Renal cortex interstitium (tissue), 11 donors: Measurements from ENCODE around the gene FAM131C. TPM values are rescaled to one million over a fixed set of nuclear protein-coding genes. Genes with fewer than 3 reads are reported as not detected.
"Not testable (repeated sequence)": the region's sequence is repeated elsewhere in the genome, so short reads cannot be mapped to it uniquely, and the experiment has no call there.

Experiments used
- DNase-seq, 11 donors: peaks; one replicate each; pipeline ENCODE4 v3.0.0-alpha.2; 2013; ENCODE audit warnings: low read depth in 9 of 11, low spot score in 4 of 11; ENCODE audit errors: extremely low read depth in 1 of 11
- polyA plus RNA-seq, 3 donors: library from polyadenylated mRNA; unstranded; fragments of 120-200 nt; gene quantifications; one replicate each; pipeline ENCODE4 v1.2.1, GENCODE V29; 2013; ENCODE audit not compliant: insufficient read length in 3 of 3

The FAM131C gene
- polyA plus RNA-seq, 3 donors, result 1.9 to 2.7 (median 1.9) TPM

DNA sequence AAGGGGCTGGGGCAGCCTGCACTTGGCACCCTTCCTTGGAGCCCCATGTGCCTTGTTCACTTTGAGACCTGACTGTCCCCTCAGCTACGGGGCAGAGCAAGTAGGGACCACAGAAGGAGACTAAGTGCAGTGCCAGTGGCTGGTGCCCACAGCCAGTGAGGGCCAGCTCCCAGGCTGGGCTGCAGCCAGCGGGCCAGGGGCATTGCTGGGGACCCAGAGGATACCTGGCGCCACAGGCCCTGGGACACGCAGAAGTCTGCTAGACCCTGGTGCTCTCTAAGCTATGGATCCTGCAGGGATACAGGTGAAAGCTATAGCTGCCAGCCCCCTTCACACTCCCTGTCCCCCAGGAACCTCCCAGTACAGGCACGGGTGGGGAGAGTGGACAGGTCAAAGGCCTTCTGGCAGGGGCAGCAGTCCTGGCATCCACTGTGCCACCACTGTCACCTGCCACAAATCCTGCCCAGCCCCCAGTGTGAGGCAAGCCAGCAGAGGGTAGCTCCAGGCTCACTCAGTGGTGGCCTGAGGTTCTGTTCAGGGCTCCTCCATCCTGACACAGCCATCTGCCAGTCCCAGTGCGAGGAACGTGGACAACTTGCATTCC, 50.3 kb downstream of the FAM131C start:
- DNase-seq, result no peak

DNA sequence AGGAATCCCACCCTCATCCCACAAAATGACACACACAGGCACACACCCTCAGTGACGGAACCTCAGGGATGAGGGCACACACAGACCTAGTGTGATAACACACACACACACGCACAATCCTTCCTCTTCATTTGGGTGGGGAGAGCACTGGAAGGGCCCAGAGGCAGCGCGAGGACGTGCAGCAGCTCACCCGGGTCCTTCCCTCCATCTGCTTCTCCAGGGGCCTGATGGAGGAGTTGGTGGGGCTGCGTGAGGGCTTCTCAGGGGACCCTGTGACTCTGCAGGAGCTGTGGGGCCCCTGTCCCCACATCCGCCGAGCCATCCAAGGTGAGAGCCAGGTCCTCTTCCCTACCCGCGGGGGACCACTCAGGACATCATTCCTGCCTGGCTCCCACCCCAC, 51.1 kb downstream of the FAM131C start:
- no peak for DNase-seq

DNA sequence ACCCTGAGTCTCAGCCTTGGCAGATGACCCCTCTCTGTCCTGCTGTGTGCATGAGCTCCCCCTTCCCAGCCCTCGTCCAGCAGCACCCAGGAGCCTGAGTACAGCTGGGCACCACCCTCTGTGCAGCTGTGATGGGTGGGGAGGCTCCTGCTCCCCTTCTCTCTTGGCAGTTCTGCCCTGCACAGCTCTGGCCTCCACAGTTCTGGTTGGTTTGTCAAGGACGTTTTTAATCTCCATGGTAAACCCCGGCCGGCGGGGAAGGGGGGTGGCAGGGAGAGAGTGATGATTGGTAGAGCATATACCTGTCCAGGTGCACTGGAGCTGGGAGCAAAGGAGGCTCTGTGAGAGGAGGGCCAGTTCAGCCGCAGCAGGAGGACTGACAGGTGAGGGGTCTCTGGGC, 51.8 kb downstream of the FAM131C start, which contains the start of gene CLCNKA:
TSS of gene CLCNKA (plus strand) at position 356 of the 400 bp plus-strand sequence. CDS start 584 bp downstream, outside the sequence.
- peak in 1 of 11 donors; percentile 53 for DNase-seq

DNA sequence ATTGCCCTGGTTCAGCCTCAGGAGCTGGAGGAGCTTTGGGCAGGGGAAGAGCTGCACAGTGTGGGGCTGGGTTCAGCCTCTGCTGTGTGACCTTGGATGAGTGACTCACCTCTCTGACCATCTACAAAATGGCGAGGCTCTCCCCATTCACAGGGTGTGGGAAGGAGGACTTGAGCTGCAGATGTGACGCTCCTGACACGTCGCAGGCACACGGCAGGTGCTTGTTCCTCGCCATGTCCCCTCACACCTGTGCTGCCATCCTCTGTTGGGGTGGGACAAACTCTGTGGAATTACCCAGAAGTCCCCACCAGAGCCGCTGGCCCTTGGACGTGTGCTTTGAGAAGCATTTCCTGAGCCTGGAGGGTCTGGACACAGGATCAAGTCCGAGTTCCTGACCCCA, 52.6 kb downstream of the FAM131C start:
- not testable (repeated sequence) for DNase-seq

DNA sequence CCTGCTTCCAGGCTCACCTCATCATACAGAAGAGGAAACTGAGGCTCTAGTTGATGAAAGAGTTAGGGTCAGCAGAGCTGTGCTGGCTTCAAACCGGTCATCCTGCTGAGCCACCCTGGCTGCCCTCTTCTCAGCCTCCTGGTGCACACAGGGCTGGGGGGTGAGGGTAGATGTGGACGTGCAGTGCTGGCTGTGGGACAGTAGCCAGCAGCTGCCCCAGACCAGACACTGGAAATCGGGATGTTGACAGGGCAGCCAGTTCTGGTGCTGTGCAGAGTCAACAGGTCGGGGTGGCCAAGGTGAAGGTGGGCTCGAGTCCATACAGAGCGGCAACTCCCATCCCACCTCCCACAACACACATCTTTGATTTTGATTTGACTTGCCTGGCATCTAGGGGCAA, 53.1 kb downstream of the FAM131C start:
- DNase-seq, result no peak

DNA sequence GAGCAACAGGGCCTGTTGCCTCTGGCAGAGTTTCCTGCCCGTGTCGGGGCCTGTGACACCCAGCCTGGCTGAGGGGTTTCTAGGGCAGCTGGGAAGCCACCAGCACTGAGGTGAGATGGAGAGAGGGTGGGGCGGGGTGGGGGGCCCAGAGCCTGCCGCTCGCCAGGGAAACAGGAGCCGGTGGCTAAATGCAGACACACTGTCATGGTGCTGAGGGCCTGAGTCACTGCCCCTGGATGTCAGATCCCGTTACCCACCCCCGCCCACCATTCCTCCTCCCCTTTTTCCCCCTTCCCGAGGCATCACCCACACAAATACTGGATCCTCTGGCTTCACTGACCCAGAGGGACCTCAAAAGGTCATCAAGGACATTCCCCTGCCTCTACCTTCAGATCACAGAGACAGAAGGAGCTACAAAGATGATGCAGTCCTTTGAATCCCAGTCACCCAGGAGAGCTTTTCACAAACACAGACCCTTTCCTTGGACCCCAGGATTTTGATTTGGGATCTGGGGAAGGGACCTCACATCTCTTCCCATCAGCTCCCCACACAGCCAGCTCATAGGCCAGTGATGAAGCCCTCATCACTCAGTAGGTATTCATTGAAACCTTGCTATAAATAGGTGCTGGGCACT, 53.7 kb downstream of the FAM131C start:
- DNase-seq, result no peak

DNA sequence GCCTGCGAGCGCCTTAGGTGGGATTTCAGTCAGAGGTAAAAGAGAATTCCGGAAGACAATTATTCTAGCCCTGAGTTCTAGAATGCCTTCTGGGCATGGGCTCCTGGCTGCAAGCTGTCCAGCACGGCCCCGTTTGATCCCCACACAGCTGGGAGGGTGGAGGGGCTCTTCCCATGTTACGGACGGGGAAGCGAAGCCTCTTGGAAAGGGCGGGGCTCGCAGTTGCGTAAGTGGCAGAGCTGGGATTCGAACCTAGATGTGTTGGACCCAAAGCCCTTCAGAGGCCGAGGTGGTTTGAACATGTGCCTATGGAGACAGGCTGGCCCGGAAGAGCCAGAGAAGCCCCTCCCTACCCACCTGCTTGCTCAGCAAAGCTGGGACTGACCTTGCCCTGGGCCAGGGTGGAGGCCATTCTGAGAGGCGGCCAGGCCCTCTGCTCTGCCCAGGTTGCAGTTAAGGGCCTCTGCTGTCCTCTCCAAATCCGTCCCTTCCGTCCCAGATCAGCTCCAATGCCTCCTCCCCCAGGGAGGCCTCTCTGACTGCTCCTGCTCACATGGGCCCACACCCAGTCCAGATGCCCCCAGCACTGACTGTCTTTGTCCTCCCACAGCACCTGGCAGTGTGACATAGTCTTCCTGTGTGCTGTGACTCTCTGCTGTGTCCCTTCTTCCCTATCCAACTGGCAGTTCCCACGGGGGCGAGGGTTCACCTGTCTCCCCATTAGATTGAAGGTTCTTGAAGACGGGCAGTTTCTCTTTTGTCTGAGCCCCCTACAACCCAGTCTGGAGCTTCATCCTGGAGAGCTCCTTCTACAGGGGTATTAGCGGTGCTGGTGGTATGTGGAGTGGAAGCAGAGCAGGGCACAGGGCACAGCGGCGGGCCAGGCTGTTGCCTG, 54.5 kb downstream of the FAM131C start:
- DNase-seq, result no peak

DNA sequence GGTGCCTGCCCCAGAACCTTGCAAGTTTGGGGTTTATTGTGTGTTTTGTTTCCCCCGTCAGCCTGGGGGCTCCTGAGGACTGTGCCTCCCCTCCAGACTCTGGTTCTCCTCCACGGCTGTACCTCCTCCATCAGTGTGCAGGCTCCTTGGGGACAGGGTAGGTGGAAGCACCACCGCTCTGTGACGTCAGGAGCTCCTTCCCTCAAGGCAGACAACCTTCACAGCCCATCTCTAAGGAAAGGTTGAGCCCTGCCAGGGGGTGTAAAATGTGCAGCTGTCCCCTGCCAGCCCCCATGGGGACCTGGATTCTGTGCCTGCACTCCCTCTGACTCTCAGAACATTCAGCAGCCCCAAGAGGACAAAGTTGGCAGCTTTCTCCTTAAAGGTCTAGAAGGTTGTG, 55.1 kb downstream of the FAM131C start:
- DNase-seq, result no peak

DNA sequence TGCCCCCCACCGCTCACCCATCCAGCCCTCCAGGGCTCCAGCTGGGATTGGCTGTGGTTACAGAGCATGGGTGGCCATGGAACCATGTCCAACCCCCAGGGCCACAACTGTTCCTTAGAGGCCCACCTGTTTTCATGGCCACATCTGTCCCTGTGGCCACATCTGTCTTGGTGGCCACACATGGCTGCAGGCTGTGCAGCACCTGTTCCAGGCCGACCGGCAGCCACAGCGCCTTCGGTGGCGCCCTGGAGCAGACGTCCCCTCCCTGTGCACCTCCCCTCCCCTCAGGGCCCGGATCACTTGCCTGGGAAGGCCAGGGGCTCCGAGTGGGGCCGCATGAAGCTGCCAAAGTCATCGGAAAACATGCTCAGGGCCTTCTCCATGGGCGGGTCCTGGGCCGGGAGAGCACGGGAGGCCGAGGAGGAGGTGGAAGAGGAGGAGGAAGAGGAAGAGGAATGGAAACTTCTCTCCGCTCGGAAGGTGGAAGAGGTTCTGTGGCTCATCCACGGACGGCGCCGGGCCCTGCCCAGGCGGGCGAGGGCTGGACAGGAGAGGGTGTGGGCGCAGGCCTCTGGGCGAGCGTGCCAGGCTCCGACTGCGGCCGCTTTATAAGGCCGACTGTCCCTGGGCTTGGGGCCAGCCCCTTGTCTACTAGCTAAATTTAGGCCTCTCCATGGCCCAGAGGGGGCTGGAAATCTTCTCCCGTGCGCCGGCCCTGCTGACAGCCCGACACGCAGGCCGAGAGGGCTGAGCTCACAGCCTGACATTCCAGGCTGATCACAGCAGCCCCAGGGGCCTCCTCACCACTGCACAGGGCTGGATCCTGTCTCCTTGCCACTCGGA, 55.8 kb downstream of the FAM131C start, which contains the start of gene HSPB7:
TSS of gene HSPB7 (minus strand) at position 583 of the 843 bp plus-strand sequence. CDS start at position 503, 80 bp downstream.
- peak in 1 of 11 donors; percentile 54 for DNase-seq

DNA sequence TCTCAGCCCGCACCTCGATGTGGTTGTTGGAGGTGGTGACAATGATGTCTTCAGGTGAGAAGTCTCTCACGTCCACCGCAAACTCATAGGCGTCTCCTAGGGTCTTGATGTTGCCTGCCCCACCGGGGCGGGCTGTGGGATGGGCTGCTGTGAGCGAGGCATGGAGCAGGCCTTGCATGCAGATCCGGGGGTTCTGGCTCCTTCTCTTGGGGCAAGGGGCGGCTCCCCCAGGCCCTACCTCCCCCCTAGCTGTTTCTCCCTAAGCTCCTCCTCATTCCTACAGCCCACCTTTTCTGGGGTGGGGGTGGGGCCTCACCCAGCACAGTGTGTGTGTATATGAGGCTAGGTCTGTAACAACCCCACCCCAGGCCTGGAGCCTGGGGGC, 56.4 kb downstream of the FAM131C start:
- DNase-seq, result no peak

DNA sequence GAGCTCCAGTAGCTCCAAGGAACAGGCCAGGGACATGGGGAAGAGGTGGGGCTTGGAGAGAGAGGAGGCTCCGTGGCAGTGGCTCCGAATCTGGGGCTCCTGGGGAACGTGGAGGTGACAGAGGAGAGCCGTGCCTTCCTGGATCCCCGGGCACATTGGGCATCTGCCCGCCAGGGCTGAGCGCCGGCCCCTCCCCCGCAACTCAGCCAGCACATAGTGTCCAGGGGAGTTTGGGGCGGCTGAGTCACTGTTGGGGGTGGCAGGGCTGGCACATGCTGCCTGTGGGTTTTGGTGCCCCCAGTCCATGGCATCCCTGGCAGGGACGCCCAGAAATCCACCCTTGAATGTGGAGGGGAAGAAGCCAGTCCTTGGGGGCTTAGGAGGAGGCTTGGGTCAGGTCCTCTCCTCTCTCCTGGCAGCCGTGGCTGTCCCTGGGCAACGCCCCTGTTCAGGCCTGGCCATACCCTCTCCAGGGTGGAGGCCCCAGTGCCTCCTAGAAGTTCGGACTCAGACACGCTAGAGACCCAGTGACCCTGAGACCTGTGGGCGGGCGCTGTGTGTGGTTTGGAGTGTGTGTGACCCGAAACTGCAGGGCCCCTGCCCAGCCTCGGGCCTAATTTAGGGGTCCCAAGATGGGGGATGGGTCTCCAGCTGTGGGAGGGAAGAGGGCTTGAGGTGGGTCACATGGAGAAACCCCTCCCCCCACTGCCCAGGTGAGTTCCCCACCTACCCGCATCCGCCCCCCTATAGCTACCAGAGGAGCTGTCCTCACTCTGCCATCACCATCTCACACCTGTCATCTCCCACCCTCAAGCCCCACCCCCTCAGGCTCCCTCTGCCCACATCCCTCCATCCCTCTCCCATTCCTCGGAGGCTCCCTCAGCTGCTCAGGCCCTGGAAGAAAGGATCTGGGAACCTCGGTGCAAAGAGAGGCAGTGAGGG, 57.2 kb downstream of the FAM131C start:
- DNase-seq, result no peak

DNA sequence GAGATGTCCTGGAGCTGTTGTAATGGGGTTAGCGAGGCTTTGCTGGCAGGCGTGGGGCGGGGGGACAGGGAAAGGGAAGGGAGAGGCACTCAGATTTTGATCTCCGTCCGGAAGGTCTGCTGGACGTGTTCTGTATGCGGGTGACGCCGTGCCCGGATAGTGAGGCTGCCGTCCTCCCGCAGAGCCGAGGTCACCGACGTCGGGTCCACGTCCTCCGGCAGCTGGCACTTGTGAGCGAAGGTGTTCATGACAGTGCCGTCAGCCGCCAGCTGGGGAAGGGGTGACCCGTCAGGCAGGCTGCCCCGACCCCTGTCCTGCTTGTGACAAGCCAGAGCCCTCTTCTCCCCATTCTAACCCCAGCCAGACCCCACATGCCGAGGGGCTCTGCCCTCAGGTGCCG, 58.0 kb downstream of the FAM131C start:
- DNase-seq, result no peak

DNA sequence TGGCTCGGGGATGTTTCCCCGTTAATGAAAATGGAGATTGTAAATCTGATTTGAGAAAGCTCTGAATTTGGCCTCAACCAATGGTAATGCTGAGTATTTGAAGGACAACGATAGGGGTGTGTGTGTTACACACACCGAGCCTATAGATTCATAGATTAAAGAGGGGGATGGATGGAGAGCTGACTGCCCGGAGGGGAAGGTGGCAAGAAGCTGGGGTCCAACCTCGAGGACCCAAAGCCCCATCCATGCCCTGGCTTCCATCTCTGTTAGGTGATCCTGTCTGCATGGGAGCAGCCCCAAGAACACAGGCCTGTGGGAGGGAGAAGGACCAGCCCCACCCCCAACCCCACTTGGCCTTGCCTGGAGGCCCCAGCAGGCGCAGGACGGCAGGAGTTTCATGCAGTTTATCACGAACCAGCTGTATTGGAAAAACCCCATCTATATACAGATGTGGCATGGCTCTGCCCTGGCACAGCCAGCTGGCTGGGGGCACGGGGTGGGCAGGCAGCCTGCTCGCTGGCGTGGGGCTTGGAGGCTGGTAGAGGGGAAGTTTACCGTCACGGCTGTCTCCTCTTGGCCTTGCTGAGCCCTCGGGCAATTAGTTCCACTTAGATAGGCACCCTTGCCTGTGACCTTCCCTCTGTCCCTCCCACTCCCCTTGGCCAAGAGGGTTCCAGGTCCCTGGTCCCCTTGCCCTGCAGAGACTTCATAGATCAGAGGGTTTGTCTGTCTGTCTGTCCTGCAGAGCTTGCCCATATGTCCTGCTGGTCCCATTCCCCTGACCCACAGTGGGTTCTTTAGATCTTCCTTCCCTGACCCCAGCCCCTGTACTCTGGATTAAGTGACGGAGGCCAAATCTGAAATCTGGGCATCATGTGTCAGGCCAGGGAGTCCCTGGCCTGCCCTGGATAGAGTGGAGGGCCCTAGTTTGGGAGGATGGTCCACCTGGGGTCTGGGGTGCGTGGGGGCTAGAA, 58.7 kb downstream of the FAM131C start:
- DNase-seq, result no peak

DNA sequence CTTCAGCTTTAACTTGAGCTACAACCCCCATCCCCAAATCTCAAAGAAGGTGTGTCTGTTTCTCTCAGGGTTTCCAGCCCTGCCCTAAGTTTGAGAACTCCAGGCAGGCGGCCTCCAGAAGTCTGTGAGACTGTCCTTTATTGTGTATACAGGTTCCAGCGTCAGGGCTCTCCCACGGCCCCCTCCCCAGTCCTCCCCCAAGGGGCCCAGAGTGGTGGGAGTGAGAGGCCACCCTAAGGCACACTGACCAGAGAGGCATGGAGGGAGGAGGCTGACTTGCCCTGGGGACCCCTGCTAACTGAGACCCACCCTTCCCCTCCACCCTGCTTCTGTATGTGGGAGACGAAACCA, 59.6 kb downstream of the FAM131C start:
- no peak for DNase-seq

DNA sequence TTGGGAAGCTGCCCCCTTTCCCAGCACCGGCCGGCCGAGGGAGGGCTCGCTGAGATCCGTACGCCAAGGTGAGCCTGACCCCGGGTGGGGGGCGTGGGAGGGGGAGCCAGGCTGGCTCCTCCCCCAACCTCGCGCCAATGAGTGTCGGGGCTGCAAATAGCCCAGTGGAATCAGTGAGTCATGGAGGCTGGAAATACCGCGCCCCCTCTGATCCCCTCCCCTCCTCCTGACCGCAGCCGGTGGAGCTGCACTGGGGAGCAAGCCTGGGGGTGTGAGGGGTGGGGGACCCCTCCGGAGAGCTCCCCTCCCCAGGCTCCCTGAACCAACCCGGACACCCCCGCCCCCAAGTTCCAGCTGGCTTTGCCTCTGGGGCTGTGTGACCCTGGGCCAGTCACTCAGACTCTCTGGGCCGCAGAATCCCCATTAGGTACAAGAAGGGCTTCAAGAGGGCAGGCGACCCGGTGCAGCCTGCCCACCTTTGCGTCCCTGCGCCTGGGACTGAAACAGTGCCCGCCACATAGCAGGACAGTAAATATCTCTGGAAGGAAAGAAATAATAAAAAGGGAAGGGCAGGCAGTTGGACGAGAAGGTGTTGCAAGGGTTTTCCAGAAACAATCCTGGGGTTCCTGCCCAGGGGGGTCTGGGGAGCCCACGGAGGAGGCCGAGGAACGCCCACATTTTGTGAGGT, 60.1 kb downstream of the FAM131C start:
- DNase-seq, result peak in 2 of 11 donors; percentile 58 to 66

DNA sequence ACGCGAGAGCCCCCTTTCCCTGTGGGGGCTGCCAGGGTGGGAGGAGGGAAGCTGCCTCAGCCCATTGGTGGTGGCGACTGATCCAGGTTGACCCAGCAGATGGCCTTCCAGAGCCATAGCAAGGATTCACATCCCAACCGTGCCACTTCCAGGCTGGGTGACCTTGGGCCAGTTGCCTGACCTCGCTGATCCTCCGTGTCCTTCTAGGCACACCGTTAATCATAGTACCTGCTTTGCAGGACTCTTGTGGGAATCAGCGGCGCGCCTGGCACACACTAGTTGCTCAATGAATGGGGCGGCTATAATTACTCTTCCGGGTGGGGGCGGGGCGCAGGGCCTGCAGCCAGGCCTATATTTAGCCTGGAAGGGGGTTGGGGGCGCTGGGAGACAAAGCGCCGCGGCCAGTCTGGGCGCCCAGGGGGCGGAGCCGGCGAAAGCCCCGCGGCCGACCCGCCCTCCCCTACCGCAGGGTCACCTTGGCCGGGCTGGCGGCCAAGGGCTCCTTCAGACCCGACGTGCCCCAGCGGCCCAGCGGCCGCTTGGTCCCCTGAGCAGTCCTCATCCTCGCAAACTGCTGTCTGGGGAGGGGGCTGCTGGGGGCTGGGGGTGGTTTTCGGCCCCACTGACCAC, 60.7 kb downstream of the FAM131C start:
- DNase-seq, result peak in 2 of 11 donors; percentile 59 to 63
